T-cell (primary cell): ENCODE data around the gene LCN12. TPM values are rescaled to one million over a fixed set of nuclear protein-coding genes. Genes with fewer than 3 reads are reported as not detected.

Experiments
- ATAC-seq, 4 experiments: fragments of 200-7000 bp in 3 of 4; fragments of 150-1000 bp in 1 of 4; cut with Tn5 transposase; replicated peaks in 1 of 4; 1 replicate in 3 of 4; 2 replicates in 1 of 4; pipeline ENCODE4 v1.10.0; 2021; ENCODE audit warnings: moderate library complexity in 3 of 4, mild to moderate bottlenecking in 2 of 4, moderate number of reproducible peaks in 1 of 4
- CTCF ChIA-PET, 2 donors: fragments of 300-600 bp; sonication (Branson Sonifier 250); formaldehyde crosslinking; loops; one replicate each; lab custom pipeline; 2022; ENCODE audit warnings: antibody characterized with exemption in 2 of 2; lab: Charles Lee
- POLR2A ChIA-PET, 2 donors: fragments of 300-600 bp; sonication (Branson Sonifier 250); formaldehyde crosslinking; loops; one replicate each; lab custom pipeline; 2022; ENCODE audit warnings: antibody characterized with exemption in 2 of 2; lab: Charles Lee
- DNase-seq, 35 experiments: peaks; one replicate each; pipeline versions ENCODE4 v3.0.0 to v3.0.0-alpha.2; 2013 to 2023
- H3K27ac ChIP-seq: one replicate; pipeline ENCODE4 v1.5.1; 2013; ENCODE audit warnings: low read length
- H3K27me3 ChIP-seq, 2 experiments: replicated peaks in 1 of 2; 1 replicate in 1 of 2; 2 replicates in 1 of 2; pipeline versions ENCODE4 v1.6.1 to v1.7.0; 2013; ENCODE audit warnings: low read length in 1 of 2, mixed read lengths in 1 of 2; ENCODE audit not compliant: control insufficient read depth in 2 of 2, insufficient read depth in 2 of 2; ENCODE audit errors: extremely low read depth in 1 of 2
- H3K36me3 ChIP-seq, 2 donors: 1 replicate in 1 of 2; 2 replicates in 1 of 2; pipeline versions ENCODE4 v1.6.1 to v1.7.0; 2013; ENCODE audit warnings: low read length in 1 of 2; ENCODE audit not compliant: control insufficient read depth in 2 of 2, insufficient read depth in 1 of 2; ENCODE audit errors: extremely low read depth in 1 of 2
- H3K4me1 ChIP-seq, 2 experiments: 1 replicate in 1 of 2; 2 replicates in 1 of 2; pipeline versions ENCODE4 v1.6.1 to v1.7.0; 2013; ENCODE audit warnings: low read length in 2 of 2, mixed read lengths in 1 of 2; ENCODE audit not compliant: insufficient read depth in 2 of 2, control insufficient read depth in 1 of 2; ENCODE audit errors: extremely low read depth in 1 of 2
- H3K4me3 ChIP-seq, 2 donors: 1 replicate in 1 of 2; 2 replicates in 1 of 2; pipeline versions ENCODE4 v1.5.1 to v1.7.0; 2013; ENCODE audit warnings: mild to moderate bottlenecking in 2 of 2, low read length in 1 of 2, moderate library complexity in 1 of 2; ENCODE audit not compliant: control insufficient read depth in 1 of 2; ENCODE audit errors: extremely low read depth in 1 of 2
- H3K9me3 ChIP-seq: 2 replicates; pipeline ENCODE4 v1.7.0; 2013
- H3K27ac Mint-ChIP-seq, 2 donors: one replicate each; pipeline ENCODE4 v1.8.0; 2020 to 2021; ENCODE audit warnings: mild to moderate bottlenecking in 2 of 2, mixed read lengths in 2 of 2
- H3K27me3 Mint-ChIP-seq, 2 donors: one replicate each; pipeline ENCODE4 v1.8.0; 2021 to 2022; ENCODE audit warnings: mixed read lengths in 2 of 2
- H3K36me3 Mint-ChIP-seq: one replicate; pipeline ENCODE4 v1.8.0; 2021; ENCODE audit warnings: mixed read lengths
- H3K4me1 Mint-ChIP-seq, 3 donors: one replicate each; pipeline ENCODE4 v1.8.0; 2020 to 2022; ENCODE audit warnings: mixed read lengths in 3 of 3, mild to moderate bottlenecking in 1 of 3
- H3K4me3 Mint-ChIP-seq, 3 donors: one replicate each; pipeline ENCODE4 v1.8.0; 2020 to 2022; ENCODE audit warnings: mild to moderate bottlenecking in 3 of 3, mixed read lengths in 3 of 3, moderate library complexity in 3 of 3
- H3K9me3 Mint-ChIP-seq, 3 donors: one replicate each; pipeline ENCODE4 v1.8.0; 2020 to 2022; ENCODE audit warnings: mixed read lengths in 3 of 3
- WGBS: methylation state at CpG from one replicate; pipeline ENCODE4 v1.1.5; 2013; ENCODE audit warnings: missing lambda C conversion rate; ENCODE audit not compliant: insufficient coverage; 5-methylcytosine and 5-hydroxymethylcytosine counted together
- total RNA-seq, 35 experiments: library from RNA in 6 of 35; stranded (reverse) in 6 of 35; fragments of 120-200 nt in 1 of 35; gene quantifications; one replicate each; pipeline versions ENCODE4 v1.2.1 to v1.2.4 and lab custom pipeline; 2013 to 2026

Gene LCN12
- total RNA-seq, 5 donors from 2014 or later (not counting 1 experiment from before 2014, with no cell fraction given) = 1.1 to 3.3 (median 2.2) TPM

- Mint-ChIP-seq H3K4me3 (no peak overlapping the region), H3K27me3 (no peaks in the 10 kb centered on the region), H3K27ac (no peak overlapping the region), H3K36me3 (peaks cover 9% of the 10 kb centered on the region), H3K4me1 (peaks cover 0 to 3% (median 2%) of the 10 kb centered on the region in 3 donors), H3K9me3 (no peaks in the 10 kb centered on the region)
- H3K4me3 ChIP-seq = no peak overlapping the region
- DNase-seq (no peak), ATAC-seq (no peak)
- peaks cover 8 to 33% of the 10 kb centered on the region in 2 donors for H3K36me3 ChIP-seq
- no peaks in the 10 kb centered on the region for H3K27me3 ChIP-seq
- H3K4me1 ChIP-seq = no peaks in the 10 kb centered on the region
- ChIA-PET CTCF (no interaction called here), POLR2A (no interaction called here)
- no peak overlapping the region for H3K27ac ChIP-seq
- WGBS = 95% methylated on average over 9 of the region's 9 CpGs
- H3K9me3 ChIP-seq = no peaks in the 10 kb centered on the region
Observed at GRCh38 chr9:136926154-136926704, 25.8 kb upstream of the LCN12 start.

- Mint-ChIP-seq H3K9me3 (no peaks in the 10 kb centered on the region), H3K27ac (no peak overlapping the region), H3K4me1 (peaks cover 0 to 3% (median 2%) of the 10 kb centered on the region in 3 donors), H3K27me3 (no peaks in the 10 kb centered on the region), H3K36me3 (peaks cover 9% of the 10 kb centered on the region), H3K4me3 (no peak overlapping the region)
- ATAC-seq = no peak
- H3K36me3 ChIP-seq = peaks cover 8 to 29% of the 10 kb centered on the region in 2 donors
- no peak overlapping the region for H3K27ac ChIP-seq
- no peaks in the 10 kb centered on the region for H3K4me1 ChIP-seq
- no peak overlapping the region for H3K4me3 ChIP-seq
- over 99% methylated on average over 13 of the region's 13 CpGs for WGBS
- no peaks in the 10 kb centered on the region for H3K9me3 ChIP-seq
- no peaks in the 10 kb centered on the region for H3K27me3 ChIP-seq
- CTCF ChIA-PET = no interaction called here
- POLR2A ChIA-PET = no interaction called here
- no peak for DNase-seq
Observed at GRCh38 chr9:136926749-136927148, 25.3 kb upstream of the LCN12 start.

GRCh38 chr9:136927343-136928271 is 24.5 kb upstream of the LCN12 start:
- CTCF ChIA-PET = interaction anchor here in 1 of 2 donors (0.6 kb wide), 1 partner anchor 93 kb away, joined by 3 read pairs; no protein-coding TSS in a partner anchor

GRCh38 chr9:136928591-136928990 is 23.5 kb upstream of the LCN12 start:
- POLR2A ChIA-PET = interaction anchor here in 1 of 2 donors (0.6 kb wide), 1 partner anchor 10 kb away, joined by 12 read pairs; no protein-coding TSS in a partner anchor
- peak in 1 of 4 experiments; percentile 19 for ATAC-seq
- H3K27ac Mint-ChIP-seq = peak overlapping the region in 1 of 2 donors; percentile 29
- H3K9me3 ChIP-seq = no peaks in the 10 kb centered on the region
- no peaks in the 10 kb centered on the region for H3K9me3 Mint-ChIP-seq
- H3K4me3 ChIP-seq = no peak overlapping the region
- 91% methylated on average over 8 of the region's 9 CpGs for WGBS
- no peaks in the 10 kb centered on the region for H3K4me1 ChIP-seq
- H3K36me3 ChIP-seq = peaks cover 3 to 23% of the 10 kb centered on the region in 2 donors
- H3K27me3 ChIP-seq = no peaks in the 10 kb centered on the region
- no peak overlapping the region for H3K4me3 Mint-ChIP-seq
- no peaks in the 10 kb centered on the region for H3K27me3 Mint-ChIP-seq
- H3K36me3 Mint-ChIP-seq = peaks cover 9% of the 10 kb centered on the region
- no peak overlapping the region for H3K27ac ChIP-seq
- DNase-seq = no peak
- peaks cover 2 to 7% (median 6%) of the 10 kb centered on the region in 3 donors for H3K4me1 Mint-ChIP-seq
- CTCF ChIA-PET = interaction anchor here in 1 of 2 donors (0.6 kb wide), 2 partner anchors 94 to 118 kb away, joined by 3 to 7 read pairs; no protein-coding TSS in a partner anchor

More at GRCh38 chr9:136927343-136928271, 24.5 kb upstream of the LCN12 start:
- Mint-ChIP-seq H3K4me3 (no peak overlapping the region), H3K36me3 (peaks cover 9% of the 10 kb centered on the region), H3K27me3 (no peaks in the 10 kb centered on the region), H3K9me3 (no peaks in the 10 kb centered on the region), H3K4me1 (peaks cover under 1 to 5% (median 2%) of the 10 kb centered on the region in 3 donors), H3K27ac (no peak overlapping the region)
- ATAC-seq (no peak), DNase-seq (no peak)
- 84% methylated on average over 12 of the region's 23 CpGs for WGBS
- Histone ChIP-seq H3K27me3 (no peaks in the 10 kb centered on the region), H3K36me3 (peaks cover 8 to 23% of the 10 kb centered on the region in 2 donors), H3K9me3 (no peaks in the 10 kb centered on the region), H3K4me1 (no peaks in the 10 kb centered on the region), H3K4me3 (no peak overlapping the region), H3K27ac (no peak overlapping the region)
- POLR2A ChIA-PET = no interaction called here

GRCh38 chr9:136930014-136930413 is 22.1 kb upstream of the LCN12 start:
- CTCF ChIA-PET = interaction anchor here in 1 of 2 donors (0.7 kb wide), 1 partner anchor 136 kb away, joined by 5 read pairs; no protein-coding TSS in a partner anchor
- Histone ChIP-seq H3K27me3 (no peaks in the 10 kb centered on the region), H3K9me3 (no peaks in the 10 kb centered on the region), H3K27ac (no peak overlapping the region), H3K36me3 (peaks cover 3 to 16% of the 10 kb centered on the region in 2 donors), H3K4me3 (no peak overlapping the region), H3K4me1 (no peaks in the 10 kb centered on the region)
- Mint-ChIP-seq H3K36me3 (peaks cover 9% of the 10 kb centered on the region), H3K4me3 (no peak overlapping the region), H3K4me1 (peaks cover 2 to 7% (median 6%) of the 10 kb centered on the region in 3 donors), H3K9me3 (no peaks in the 10 kb centered on the region), H3K27ac (no peak overlapping the region), H3K27me3 (no peaks in the 10 kb centered on the region)
- DNase-seq (no peak), ATAC-seq (no peak)
- POLR2A ChIA-PET = no interaction called here
- WGBS = 100% methylated on average over 1 of the region's 4 CpGs

GRCh38 chr9:136931611-136932130 is 20.4 kb upstream of the LCN12 start:
- Histone ChIP-seq H3K36me3 (peaks cover 0 to 3% of the 10 kb centered on the region in 2 donors), H3K27me3 (no peaks in the 10 kb centered on the region), H3K27ac (no peak overlapping the region), H3K4me3 (no peak overlapping the region), H3K9me3 (no peaks in the 10 kb centered on the region), H3K4me1 (no peaks in the 10 kb centered on the region)
- peaks cover 8% of the 10 kb centered on the region for H3K36me3 Mint-ChIP-seq
- H3K27me3 Mint-ChIP-seq = no peaks in the 10 kb centered on the region
- DNase-seq (no peak), ATAC-seq (no peak)
- peak overlapping the region in 1 of 2 donors; percentile 71 for H3K27ac Mint-ChIP-seq
- H3K4me1 Mint-ChIP-seq = peaks cover 2 to 10% (median 7%) of the 10 kb centered on the region in 3 donors
- POLR2A ChIA-PET = no interaction called here
- no CpG with 5 or more reads among the region's 2 CpGs for WGBS
- no peaks in the 10 kb centered on the region for H3K9me3 Mint-ChIP-seq
- CTCF ChIA-PET = interaction anchor here in 1 of 2 donors (0.9 kb wide), 1 partner anchor 104 kb away, joined by 4 read pairs; no protein-coding TSS in a partner anchor
- no peak overlapping the region for H3K4me3 Mint-ChIP-seq
